Ishikawa (cell line): Measurements from ENCODE around the gene VPS54.

Experiments
- CEBPB ChIP-seq: IDR thresholded peaks from 2 replicates; pipeline ENCODE4 v1.6.1; 2012
- EGR1 ChIP-seq: IDR thresholded peaks from 2 replicates; pipeline ENCODE4 v1.6.1; 2012
- EP300 ChIP-seq: IDR thresholded peaks from 2 replicates; pipeline ENCODE4 v1.6.1; 2012; ENCODE audit warnings: borderline replicate concordance
- NFIC ChIP-seq: IDR thresholded peaks from 2 replicates; pipeline ENCODE4 v1.6.1; 2012
- RAD21 ChIP-seq: IDR thresholded peaks from 2 replicates; pipeline ENCODE4 v1.6.1; 2012; ENCODE audit warnings: low read depth
- TAF1 ChIP-seq: IDR thresholded peaks from 2 replicates; pipeline ENCODE4 v1.6.1; 2012; ENCODE audit warnings: low read depth, mild to moderate bottlenecking
- TCF12 ChIP-seq: IDR thresholded peaks from 2 replicates; pipeline ENCODE4 v1.6.1; 2012; ENCODE audit warnings: low read depth
- ZBTB7A ChIP-seq: IDR thresholded peaks from 2 replicates; pipeline ENCODE4 v1.6.1; 2012; ENCODE audit warnings: low read depth
- TF ChIP-seq, protein P1 (sequence below): IDR thresholded peaks from 2 replicates; pipeline ENCODE4 v1.6.1; 2012
- TF ChIP-seq, protein P2 (sequence below): IDR thresholded peaks from 2 replicates; pipeline ENCODE4 v1.6.1; 2012; ENCODE audit warnings: low read depth, mild to moderate bottlenecking

DNA sequence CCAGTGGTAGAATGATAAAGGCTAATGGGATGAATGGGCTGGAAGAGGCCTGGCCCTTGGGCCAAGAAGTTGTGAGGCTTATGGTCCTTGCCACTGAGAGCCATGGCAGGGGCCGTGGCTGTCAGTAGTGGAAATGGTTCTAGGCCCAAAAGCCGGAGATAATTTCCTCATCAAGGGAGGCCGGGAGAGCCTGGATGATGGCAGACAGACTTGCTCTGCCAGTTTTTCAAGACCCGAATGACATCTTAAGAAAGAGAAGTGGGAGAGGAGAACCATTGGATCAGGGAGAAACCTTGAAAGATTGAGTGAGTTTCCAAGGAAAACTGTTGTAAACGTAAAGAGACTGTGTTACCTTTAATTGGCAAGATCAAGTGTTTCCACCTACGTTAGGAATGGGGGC lies 46.3 kb upstream of the VPS54 start:
- no peak for TF ChIP-seq TCF12
- no peak for TF ChIP-seq ZBTB7A
- TF ChIP-seq TAF1 = no peak
- no peak for TF ChIP-seq EP300
- TF ChIP-seq, protein P1, sequence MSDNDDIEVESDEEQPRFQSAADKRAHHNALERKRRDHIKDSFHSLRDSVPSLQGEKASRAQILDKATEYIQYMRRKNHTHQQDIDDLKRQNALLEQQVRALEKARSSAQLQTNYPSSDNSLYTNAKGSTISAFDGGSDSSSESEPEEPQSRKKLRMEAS = no peak
- TF ChIP-seq, protein P2, sequence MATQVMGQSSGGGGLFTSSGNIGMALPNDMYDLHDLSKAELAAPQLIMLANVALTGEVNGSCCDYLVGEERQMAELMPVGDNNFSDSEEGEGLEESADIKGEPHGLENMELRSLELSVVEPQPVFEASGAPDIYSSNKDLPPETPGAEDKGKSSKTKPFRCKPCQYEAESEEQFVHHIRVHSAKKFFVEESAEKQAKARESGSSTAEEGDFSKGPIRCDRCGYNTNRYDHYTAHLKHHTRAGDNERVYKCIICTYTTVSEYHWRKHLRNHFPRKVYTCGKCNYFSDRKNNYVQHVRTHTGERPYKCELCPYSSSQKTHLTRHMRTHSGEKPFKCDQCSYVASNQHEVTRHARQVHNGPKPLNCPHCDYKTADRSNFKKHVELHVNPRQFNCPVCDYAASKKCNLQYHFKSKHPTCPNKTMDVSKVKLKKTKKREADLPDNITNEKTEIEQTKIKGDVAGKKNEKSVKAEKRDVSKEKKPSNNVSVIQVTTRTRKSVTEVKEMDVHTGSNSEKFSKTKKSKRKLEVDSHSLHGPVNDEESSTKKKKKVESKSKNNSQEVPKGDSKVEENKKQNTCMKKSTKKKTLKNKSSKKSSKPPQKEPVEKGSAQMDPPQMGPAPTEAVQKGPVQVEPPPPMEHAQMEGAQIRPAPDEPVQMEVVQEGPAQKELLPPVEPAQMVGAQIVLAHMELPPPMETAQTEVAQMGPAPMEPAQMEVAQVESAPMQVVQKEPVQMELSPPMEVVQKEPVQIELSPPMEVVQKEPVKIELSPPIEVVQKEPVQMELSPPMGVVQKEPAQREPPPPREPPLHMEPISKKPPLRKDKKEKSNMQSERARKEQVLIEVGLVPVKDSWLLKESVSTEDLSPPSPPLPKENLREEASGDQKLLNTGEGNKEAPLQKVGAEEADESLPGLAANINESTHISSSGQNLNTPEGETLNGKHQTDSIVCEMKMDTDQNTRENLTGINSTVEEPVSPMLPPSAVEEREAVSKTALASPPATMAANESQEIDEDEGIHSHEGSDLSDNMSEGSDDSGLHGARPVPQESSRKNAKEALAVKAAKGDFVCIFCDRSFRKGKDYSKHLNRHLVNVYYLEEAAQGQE = no peak
- no peak for TF ChIP-seq EGR1
- TF ChIP-seq RAD21 = no peak
- TF ChIP-seq NFIC = no peak
- TF ChIP-seq CEBPB = no peak
